Ishikawa (cell line): Measurements from ENCODE around the gene ZNF208.

Source experiments
- EP300 ChIP-seq: IDR thresholded peaks from 2 replicates; pipeline ENCODE4 v1.6.1; 2012; ENCODE audit warnings: borderline replicate concordance
- TCF12 ChIP-seq: IDR thresholded peaks from 2 replicates; pipeline ENCODE4 v1.6.1; 2012; ENCODE audit warnings: low read depth
- YY1 ChIP-seq: IDR thresholded peaks from 2 replicates; pipeline ENCODE4 v1.6.1; 2012; ENCODE audit warnings: low read depth

DNA sequence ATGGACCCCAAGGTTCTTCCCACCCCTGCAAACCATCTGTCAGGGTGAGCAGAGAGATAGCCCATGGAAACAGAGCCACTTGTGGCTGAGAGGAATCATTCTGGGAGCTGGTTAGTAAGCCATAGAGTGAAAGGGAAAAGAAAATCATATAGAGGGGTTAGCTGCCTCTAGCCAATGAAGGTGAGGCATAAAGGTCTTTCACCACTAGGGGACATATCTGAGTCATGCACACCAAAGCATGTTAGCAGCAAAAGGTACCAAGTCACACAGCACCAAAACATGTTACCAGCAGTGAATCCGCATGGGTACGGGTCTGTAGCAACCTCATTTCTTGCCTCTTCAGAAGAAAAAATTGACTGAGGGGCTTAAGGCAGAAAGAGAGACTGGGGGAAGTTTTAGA is 98.1 kb downstream of the ZNF208 start:
- no peak for TF ChIP-seq YY1
- no peak for TF ChIP-seq TCF12
- no peak for TF ChIP-seq EP300
